HG03045 (cell line): ENCODE results near the gene HOXC10.

Experiments
- ATAC-seq: cut with Tn5 transposase; IDR thresholded peaks from one replicate; pipeline ENCODE4 v1.9.1; 2021; ENCODE audit warnings: mild to moderate bottlenecking, moderate library complexity; ENCODE audit not compliant: unreplicated experiment

HOXC10 gene

DNA sequence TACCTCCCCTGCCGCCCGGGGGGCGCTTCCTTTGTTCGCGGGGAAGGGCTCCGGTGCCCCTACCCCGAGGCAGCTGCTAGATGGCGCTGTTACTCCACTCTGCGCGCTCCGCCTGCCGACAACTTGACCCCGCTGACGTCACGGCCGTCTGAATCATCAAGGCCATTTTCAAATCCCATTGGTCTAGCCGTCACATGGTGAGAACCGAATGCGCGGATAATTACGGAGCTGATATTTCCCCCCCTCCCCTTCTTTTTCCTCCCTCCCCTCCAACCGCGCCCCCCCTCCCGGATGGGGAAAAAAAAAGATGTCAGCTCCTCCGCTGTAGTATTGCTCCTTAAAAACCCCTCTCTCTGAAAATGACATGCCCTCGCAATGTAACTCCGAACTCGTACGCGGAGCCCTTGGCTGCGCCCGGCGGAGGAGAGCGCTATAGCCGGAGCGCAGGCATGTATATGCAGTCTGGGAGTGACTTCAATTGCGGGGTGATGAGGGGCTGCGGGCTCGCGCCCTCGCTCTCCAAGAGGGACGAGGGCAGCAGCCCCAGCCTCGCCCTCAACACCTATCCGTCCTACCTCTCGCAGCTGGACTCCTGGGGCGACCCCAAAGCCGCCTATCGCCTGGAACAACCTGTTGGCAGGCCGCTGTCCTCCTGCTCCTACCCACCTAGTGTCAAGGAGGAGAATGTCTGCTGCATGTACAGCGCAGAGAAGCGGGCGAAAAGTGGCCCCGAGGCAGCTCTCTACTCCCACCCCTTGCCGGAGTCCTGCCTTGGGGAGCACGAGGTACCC lies at the start of gene HOXC10:
Gene HOXC10, plus strand, starts transcription at position 246 of the 791 bp plus-strand sequence. Its CDS starts 114 bp downstream, at position 360.
- no peak for ATAC-seq

DNA sequence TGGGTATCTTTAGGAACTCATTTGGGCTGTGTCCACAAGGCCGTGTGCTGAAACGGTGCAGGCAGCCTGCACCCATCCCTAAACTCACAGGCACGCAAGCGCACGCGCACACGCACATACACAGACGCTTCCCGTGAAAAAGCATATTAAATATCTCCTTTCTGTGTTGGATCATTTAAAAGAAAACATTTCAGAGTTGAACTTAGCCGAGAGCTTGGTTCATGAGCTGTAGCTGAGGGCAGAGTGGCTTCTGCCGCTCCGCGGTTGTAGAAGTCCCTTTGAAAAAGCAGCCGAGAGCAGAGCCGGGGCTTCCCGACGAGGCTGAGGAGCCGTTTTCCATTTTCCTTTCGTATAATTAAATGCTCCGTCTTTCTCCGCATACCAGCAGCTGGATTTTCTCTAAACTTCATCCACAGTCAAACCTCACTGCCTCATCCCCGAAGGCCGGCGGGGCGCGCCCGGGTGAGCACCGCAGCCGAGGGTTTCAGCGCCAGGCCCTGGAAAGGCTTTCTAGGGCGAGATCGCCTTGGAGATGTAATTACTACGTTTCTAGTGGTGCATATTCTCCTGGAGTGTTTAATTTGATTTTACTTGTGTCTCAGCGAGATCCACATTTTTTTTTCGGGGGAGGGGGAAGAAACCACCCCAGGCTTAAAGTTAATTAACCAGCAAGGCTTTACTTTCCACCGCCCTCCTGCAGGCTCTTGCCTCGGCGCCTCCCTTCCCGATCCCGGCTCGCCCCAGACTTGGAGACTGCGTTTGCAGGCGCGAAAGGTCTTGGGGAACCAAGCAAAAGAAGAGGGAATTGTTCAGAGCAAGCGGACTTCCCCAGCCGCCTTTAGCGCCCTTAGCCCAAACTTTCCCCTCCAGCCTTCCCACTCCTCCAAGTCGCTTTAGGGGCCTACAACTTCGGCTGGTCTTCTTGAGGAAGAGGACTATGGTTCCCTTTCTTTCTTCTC lies 49.3 kb upstream of the HOXC10 start:
- no peak for ATAC-seq

DNA sequence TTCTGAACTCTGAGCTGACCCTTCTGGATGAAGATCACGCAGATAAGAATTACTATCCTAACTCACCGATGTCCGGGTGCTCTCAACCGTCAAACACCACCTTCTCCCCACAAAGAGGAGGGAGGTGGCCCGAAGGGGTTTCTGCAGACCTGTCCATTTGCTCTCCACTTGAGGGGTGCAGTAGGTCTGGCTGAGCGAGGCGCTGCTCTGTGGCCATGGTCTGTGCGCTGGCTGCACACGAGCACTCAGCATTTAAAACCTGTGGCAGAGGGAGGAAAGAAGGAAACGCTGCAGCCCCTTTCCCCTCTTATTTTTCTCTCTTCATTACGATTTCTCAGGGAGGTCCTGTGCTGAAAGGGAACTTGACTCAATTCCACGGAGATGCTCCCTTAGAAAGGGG lies 47.8 kb upstream of the HOXC10 start:
- no peak for ATAC-seq

DNA sequence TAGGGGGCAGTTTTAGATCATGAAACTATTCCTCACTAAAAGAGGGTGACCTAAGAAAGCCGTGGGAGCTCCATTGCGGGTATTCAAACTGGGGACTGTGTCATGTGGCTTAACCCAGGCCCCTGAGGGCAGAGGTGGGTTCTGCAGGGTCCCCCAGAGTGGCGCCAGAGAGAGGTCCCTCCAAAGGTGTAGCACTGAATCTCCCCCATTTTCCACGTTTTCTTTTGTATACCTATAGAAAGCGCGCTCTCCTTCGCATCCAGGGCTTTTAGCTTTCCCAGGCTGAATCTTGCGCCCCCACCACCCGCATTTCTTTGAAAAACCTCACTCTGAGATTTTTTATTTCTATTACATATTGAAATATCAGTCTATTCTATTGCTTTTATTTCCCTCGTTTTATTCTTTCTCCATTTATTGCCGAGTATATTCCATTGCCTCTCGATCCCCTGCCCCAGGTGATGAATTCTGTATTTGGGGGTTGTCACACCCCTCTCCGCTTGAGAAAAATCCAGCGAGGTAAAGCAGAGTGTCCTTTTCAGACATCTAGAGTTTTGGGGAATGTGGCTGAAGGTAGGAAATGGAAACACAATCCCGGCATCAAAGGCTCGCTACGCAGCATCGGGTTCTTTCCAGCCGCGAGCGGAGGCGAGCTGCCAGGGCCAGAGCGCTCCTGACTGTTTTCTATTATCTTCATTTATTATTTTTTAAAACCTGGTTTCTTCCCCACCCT lies 47.2 kb upstream of the HOXC10 start:
- no peak for ATAC-seq

DNA sequence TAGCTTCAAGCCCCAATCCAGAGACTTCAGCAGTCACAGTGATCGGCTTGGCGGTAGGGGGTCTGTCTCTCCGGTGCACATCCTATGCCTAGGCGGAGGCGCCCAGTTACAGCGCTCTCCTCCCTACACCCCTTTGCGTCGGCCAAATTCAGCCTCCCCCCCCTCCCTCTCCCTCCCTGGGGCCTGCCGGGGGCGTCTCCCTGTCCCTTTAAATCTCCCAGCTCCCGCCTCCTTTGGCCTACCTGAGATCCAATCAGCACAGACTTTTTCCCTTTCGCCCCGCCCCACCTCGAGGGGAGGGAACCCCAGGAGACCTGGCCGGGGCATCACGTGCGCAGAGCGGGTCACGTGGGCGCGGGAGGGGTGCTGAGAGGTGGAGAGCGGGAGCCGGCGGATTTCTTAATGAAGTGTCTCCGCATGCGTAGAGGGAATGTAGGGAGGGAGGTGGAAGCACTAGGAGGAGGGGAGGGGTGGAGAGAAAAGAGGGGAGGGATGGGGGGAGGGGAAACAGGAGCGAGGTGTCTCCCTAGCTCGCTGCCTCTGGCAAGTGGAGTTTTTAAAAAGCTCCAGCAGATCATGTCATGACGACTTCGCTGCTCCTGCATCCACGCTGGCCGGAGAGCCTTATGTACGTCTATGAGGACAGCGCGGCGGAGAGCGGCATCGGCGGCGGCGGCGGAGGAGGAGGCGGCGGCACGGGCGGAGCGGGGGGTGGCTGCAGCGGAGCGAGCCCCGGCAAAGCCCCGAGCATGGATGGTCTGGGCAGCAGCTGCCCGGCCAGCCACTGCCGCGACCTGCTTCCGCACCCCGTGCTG lies 46.4 kb upstream of the HOXC10 start, which contains the start of gene HOXC13:
Gene HOXC13, plus strand, starts transcription at position 506 of the 815 bp plus-strand sequence. Its CDS starts 76 bp downstream, at position 582.
- ATAC-seq, result no peak

DNA sequence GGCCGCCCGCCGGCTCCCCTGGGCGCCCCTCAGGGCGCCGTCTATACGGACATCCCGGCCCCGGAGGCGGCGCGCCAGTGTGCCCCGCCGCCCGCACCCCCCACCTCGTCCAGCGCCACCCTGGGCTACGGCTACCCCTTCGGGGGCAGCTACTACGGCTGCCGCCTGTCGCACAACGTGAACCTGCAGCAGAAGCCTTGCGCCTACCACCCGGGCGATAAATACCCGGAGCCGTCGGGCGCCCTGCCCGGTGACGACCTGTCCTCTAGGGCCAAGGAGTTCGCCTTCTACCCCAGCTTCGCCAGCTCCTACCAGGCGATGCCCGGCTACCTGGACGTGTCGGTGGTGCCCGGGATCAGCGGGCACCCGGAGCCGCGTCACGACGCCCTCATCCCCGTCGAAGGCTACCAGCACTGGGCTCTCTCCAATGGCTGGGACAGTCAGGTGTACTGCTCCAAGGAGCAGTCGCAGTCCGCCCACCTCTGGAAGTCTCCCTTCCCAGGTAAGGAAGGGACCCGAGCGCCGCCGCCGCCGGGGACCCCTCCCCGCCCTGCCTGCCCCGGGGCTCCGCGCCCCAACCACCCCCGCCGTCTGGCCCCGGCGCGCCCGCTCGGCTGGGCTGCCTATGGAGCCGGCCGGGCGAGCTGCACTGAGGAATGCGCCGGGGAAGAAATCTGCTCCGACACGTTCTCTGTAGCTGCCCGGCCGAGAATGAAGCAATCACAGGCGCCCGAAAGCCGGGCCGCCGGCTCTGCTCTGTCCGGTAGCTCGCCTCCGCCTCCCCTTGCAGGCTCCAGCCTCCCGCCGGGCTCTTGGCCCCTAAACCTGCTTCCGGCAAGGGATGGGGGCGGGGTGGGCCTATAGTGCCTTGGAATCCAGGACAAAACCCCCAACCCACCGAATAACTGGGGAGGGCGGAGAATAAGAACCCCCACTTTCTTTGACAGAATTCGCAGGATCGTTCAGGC lies 45.5 kb upstream of the HOXC10 start:
- ATAC-seq, result no peak

DNA sequence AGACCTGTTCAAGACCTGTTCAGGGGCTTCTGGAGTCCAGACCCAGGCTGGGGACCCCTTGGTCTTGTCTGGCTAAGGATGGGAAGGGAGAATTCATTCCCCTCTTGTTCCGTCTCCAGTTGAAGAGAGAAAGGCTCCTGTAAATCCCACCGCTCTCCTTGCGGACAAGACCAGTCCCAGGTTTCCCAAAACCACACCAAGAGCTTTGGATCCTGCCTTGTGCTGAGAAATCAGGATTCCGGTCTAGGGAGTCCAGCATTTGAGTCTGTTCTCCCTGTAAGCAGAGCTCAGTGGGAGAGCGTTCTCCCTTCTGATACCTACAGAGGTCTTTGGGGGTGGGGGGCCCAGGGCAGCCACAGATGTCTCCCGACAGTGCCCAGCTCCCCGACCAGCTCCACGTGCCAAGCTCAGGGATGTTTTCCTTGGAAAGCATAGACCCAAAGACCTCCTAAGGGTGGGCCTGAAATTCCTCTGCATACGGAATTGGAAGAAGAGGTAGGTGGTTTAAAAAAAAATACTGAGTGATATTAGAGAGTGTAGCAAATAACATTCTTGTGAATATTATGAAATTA lies 44.4 kb upstream of the HOXC10 start:
- no peak for ATAC-seq

DNA sequence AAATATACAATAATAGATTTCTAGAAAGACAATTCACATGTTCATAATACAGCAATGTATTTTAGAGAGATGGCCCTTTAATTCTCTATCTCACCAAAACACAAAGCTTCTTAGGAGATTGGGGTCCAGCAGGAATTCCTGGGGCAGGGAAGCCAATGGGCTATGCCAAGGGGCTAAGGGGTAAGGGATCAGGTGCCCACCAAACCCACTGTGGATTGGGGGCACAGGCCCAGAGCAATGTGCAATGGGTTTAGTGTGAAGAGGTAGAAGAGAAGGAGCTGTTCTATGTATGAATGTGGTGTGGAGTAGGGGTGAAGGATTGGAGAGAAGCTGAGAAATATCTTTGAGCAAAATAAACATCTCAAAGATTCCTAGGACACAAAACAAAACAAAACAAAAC lies 43.8 kb upstream of the HOXC10 start:
- no peak for ATAC-seq

DNA sequence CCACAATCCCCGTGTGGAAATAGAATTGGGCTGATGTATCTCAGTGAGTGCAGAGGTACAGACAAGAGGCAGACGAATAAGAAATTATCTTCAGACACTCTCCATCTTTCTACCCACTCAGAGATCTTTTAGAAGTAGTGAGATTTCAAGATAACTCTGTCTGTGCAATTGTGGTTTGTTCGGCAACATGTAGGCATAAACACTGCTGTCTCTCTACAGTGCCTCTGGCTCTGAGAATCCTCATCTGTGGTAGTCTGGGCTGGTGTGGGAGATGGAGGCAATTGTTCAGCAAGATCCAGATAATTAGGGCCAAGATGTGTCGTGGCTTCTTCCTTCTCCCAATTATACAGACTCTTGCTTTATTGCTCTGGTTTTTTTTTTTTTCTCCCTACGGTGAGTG lies 43.2 kb upstream of the HOXC10 start:
- no peak for ATAC-seq

DNA sequence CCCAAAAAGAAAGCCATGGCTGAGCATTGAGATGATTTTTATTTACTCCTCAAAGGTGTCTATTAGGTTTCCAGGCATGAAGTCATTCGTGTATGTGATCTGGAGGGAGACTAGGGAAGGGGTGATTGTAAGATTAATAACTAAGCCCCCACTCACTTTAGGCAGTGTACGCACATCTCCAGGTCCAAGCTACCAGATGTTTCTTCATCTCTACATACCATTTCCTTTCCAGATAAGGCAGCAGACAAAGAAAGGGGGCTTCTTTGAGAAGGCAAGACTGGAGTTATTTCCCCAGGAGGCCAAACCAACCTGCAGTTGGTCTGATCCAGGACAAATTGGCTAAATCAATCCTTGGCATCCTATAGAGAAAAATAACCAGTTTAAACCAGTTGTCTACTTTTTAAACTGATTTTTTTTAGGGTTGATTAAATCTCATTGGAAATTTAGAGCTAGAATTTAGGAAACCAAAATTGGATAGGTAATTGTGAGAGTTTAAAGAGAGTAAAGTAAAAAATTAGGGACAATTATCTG lies 42.4 kb upstream of the HOXC10 start:
- ATAC-seq, result no peak

DNA sequence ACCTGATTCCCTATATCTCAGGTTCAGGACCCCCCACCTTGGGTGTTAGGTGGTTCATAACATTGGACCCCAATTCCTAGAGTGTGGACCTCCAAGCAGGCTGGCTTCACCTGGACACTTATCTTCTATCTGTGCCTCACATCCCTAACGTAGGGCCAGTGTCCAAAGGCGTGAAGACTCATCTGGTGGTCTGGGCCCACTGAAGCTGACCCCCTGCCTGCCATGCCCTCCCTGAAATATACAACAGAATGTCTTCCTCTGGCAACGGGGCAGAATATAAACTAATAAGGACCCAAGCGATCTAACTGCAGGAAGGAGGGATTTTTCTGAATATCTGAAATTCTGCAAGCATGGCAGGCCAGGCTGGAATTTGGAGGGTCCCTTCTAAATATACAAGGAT lies 40.7 kb upstream of the HOXC10 start:
- no peak for ATAC-seq

DNA sequence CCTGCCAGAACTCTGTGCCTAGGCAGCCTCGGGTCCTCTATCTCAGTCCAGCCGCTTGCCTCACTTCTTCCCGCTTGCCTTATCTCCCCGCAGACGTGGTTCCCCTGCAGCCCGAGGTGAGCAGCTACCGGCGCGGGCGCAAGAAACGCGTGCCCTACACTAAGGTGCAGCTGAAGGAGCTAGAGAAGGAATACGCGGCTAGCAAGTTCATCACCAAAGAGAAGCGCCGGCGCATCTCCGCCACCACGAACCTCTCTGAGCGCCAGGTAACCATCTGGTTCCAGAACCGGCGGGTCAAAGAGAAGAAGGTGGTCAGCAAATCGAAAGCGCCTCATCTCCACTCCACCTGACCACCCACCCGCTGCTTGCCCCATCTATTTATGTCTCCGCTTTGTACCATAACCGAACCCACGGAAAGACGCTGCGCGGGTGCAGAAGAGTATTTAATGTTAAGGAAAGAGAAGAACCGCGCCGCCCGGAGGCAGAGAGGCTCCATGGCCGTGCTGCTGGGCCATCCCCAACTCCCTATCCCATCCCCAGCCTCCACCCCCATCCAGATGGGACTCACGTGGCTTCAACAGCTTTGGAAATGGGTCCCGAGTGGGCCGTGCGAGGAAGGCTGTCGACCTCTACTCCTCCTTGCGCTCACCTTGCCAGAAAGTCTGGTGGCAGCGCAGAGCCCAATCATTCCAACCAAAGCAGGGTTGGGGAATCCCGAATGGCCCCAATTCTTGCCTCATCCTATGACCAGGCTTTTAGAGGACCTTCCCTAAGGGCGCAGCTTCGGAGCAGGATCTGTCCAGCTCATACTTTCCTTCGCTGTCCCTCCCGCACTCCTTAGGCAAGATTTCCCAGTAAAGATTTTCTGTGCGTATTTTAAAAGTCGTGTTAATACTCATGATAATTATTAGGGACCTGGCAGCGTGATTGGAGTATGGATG lies 39.8 kb upstream of the HOXC10 start:
- no peak for ATAC-seq

DNA sequence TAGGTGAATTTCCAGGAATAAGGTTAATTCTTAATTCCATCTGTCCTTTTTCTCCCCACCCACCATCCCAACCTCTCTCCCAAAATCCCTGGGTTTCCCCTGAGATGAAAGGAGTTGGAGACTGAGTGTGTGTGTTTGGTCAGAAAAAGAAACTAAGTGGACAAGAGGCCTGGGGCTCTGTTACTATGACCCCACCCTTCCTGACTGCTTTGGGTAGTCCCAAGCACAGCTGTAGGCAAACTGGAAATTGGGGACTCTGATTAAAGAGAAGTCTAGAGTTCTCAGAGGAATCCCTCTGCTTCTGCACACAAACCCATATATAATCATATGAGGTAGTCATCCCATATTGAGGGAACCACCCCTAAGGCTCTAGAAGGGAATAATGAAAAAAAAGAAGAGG lies 37.2 kb upstream of the HOXC10 start:
- ATAC-seq, result no peak

DNA sequence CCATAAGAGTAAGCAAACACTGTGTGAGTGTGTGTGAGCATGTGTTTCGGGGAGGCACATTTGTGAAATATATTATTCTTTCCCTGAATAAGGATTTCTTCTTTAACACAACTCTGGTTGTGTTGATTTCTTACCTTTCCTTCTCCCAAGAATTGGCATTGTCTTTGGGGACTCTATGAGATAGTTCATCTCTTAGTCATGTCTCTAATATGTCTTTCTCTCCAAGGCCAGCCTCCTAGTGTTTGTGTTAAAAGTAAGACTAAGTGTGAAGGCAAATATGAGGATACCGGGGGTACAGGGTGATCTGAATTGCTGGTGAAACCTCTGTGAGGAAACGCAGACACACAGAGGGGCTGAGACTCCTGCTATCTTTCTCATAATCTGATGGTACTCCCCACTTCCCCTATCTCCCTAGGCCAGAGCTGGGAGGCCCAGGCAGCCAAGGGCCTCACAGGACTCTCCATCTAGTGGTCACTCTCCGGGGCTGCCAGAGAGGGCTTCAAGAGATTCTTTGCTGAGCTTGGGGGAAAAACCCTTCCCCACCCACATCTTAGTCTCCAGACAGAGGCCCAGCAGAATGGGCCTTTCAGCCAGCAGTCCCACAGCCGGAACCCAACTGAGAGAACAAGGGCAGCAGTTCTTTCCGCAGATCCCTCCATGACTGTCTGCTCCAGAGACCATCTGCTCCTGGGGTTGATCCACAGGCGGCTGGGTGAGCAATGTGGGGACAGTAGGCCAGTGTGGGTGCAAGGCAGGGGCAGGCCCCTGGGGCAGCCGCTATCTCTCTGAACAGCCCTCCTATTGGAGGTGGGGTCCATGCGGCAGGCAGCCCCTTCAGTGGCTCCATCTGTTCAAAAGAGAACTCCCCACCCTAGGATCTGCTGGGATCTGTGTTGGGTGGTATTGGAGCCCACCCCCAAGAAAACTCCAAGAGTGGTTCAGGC lies 36.0 kb upstream of the HOXC10 start:
- no peak for ATAC-seq

DNA sequence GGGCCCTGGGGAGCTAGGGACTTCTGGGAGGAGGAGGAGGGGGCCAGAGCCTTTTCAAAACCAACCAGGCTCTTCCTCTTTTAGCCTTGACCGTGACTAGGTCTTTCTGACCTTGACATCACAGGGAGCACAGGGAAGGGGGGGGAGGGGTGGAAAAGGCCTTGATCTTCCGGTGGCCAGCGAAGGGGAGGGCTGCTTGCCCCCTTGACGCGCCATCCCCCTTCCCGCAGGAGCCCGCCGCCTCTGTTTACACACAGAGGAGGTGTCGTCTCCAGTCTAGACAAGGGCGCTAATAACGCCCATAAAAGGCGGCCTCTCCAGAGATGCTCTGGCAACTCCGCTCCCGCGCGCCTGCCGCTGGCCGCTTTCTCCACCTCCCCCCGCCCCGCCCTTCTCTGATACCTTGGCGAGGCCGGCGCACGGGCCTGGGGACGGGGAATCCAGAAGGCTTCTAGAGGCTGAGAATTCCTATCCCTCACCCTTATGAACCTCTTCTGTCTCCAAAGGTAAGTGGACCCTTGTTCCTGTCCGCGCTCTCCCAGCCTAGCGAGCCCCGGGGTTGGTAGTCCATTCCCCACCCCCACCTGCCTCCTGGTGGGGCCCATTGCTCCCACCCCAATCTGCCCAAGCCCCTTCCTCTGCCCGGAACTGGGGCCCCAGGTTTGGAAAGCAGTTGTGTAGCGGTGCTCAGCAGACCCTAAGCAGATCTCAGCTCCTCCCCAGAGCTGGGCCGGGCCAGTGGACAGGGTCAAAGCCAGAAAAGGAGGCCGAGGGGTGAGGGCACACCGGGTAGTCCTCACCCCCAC lies 35.1 kb upstream of the HOXC10 start:
- no peak for ATAC-seq

DNA sequence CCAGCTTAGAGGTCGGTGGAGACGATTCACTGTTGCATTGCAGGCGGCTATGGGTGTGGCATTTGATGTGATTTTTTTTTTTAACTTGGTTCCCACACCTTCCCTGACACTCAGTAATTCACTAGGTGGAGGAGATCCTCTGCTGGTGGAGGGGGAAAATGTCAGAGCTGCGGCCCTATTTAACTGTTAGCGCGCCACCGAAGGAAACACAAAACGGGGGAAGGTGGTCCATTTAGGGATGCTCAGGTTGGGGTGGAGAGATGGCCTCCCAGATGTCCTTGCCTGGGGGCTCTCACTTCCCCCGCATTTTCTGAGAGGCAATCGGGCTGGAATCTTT lies 34.5 kb upstream of the HOXC10 start:
- ATAC-seq, result no peak
